Activated T-helper 2 cell treated with anti-CD3 and anti-CD28 coated beads, Interferon-gamma antibody, Interleukin-2, Interleukin-4, amounts not matched to agents 10 μg/mL and 5 μg/mL and 100 μg/mL, durations not matched to agents 14 hours and 24 hours and 36 hours (primary cell): ENCODE data around the gene ADRB2. TPM values are rescaled to one million over a fixed set of nuclear protein-coding genes. Genes with fewer than 3 reads are reported as not detected.
"Not testable (repeated sequence)": the region's sequence is repeated elsewhere in the genome, so short reads cannot be mapped to it uniquely, and the experiment has no call there.

Source experiments
- DNase-seq: peaks from one replicate; pipeline ENCODE4 v3.0.0; 2021; ENCODE audit warnings: low spot score
- H3K27ac Mint-ChIP-seq: one replicate; pipeline ENCODE4 v1.8.0; 2021; ENCODE audit warnings: mixed read lengths
- H3K27me3 Mint-ChIP-seq: one replicate; pipeline ENCODE4 v1.8.0; 2021; ENCODE audit warnings: low read depth, mixed read lengths
- H3K36me3 Mint-ChIP-seq: one replicate; pipeline ENCODE4 v1.8.0; 2021; ENCODE audit warnings: low read depth, mixed read lengths
- H3K4me1 Mint-ChIP-seq: one replicate; pipeline ENCODE4 v1.8.0; 2021; ENCODE audit warnings: low read depth, mixed read lengths
- H3K4me3 Mint-ChIP-seq: one replicate; pipeline ENCODE4 v1.8.0; 2021; ENCODE audit warnings: low read depth, mild to moderate bottlenecking, moderate library complexity, mixed read lengths
- H3K9me3 Mint-ChIP-seq: one replicate; pipeline ENCODE4 v1.8.0; 2021; ENCODE audit warnings: mixed read lengths
- intact Hi-C: fragments of 100-400 bp; cut with micrococcal nuclease; formaldehyde crosslinking; loops from one replicate; pipeline ENCODE4 v1.15.1; 2023
- total RNA-seq: library from RNA; stranded (reverse); gene quantifications from 2 replicates; pipeline ENCODE4 v1.2.3, GENCODE V29; 2022

ADRB2 gene
- total RNA-seq, 1 donor from 2014 or later: 0.21 TPM

GRCh38 chr5:148794275-148794674 is 32.1 kb upstream of the ADRB2 start:
- no peak overlapping the region for H3K4me3 Mint-ChIP-seq
- H3K4me1 Mint-ChIP-seq: peaks cover 30% of the 10 kb centered on the region
- no peaks in the 10 kb centered on the region for H3K9me3 Mint-ChIP-seq
- no peak overlapping the region for H3K27ac Mint-ChIP-seq
- intact Hi-C loops: loop anchor here (5.0 kb wide), 1 partner anchor 553 kb away; the partner anchor contains the start of gene GRPEL2
- no peak for DNase-seq
- peaks cover 4% of the 10 kb centered on the region for H3K27me3 Mint-ChIP-seq
- no peaks in the 10 kb centered on the region for H3K36me3 Mint-ChIP-seq

DNA sequence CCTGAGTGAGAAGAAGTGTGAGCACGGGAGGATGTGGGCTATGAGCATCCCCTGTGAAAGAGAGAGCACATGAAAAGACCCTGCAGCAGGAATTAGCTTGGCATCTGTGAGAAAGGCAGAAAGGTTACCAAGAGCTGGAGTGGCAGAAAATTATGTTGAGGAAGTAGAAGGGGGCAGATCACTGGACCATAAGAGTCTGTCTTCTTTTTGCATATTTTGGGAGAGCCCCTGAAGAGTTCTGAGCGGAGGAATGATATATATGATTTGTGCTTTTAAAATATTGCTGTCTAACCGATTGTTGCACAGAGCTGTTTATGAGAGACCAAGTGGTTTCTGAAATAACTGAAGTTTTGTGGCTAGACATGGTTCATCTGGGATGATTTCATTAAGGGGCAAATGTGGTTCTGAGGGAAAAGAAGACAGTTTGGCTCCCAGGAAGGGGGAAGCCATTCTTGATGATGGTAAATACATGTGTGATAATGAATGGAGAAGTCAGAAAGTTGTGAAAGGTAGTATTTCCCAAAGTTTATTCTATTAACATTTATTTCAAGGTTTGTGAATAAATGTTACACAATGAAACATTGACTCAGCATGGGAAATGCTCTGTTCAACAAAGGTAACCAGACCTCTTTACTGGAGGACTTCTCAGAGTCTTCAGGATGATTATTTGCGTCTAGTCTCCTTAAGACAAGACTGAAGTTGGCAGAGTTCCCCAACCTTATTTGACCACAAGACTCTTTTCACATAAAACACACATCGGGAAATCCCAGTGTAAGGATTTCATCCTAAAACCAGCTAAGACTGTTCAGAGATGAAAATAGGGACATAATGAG is 31.5 kb upstream of the ADRB2 start:
- H3K4me3 Mint-ChIP-seq: no peak overlapping the region
- H3K36me3 Mint-ChIP-seq: no peaks in the 10 kb centered on the region
- intact Hi-C loops: loop anchor here (5.0 kb wide), 1 partner anchor 552 kb away; the partner anchor contains the start of gene GRPEL2
- DNase-seq: no peak
- peaks cover 3% of the 10 kb centered on the region for H3K27me3 Mint-ChIP-seq
- H3K9me3 Mint-ChIP-seq: no peaks in the 10 kb centered on the region
- H3K27ac Mint-ChIP-seq: no peak overlapping the region
- H3K4me1 Mint-ChIP-seq: peaks cover 31% of the 10 kb centered on the region

DNA sequence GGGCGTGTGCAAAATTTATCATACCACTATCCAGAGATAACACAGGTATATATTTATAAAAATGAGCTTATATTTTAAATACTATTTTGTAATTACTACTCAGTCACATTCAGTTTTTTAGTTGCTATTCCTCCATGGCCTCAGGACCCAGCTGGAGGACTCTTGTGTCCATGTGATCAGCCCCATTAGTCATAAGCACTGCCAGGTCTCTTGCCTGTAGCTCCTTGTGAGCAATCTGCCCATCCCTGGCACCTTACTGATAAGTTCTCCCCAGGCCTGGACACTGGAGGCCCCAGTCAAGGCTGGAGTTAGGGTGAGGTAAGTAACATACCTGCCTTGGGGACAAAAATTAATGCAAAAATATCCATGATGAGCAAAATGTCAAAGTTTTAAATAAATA is 29.5 kb upstream of the ADRB2 start:
- no peak overlapping the region for H3K4me3 Mint-ChIP-seq
- intact Hi-C loops: no loop called here
- peaks cover 3% of the 10 kb centered on the region for H3K27me3 Mint-ChIP-seq
- H3K36me3 Mint-ChIP-seq: no peaks in the 10 kb centered on the region
- no peak overlapping the region for H3K27ac Mint-ChIP-seq
- H3K4me1 Mint-ChIP-seq: peaks cover 26% of the 10 kb centered on the region
- no peak for DNase-seq
- H3K9me3 Mint-ChIP-seq: no peaks in the 10 kb centered on the region

GRCh38 chr5:148798786-148799185 is 27.6 kb upstream of the ADRB2 start:
- Mint-ChIP-seq H3K27ac (no peak overlapping the region), H3K36me3 (peaks cover 3% of the 10 kb centered on the region), H3K4me1 (peaks cover 31% of the 10 kb centered on the region), H3K4me3 (no peak overlapping the region), H3K27me3 (peaks cover 3% of the 10 kb centered on the region), H3K9me3 (peaks cover 9% of the 10 kb centered on the region)
- intact Hi-C loops: no loop called here
- no peak for DNase-seq

GRCh38 chr5:148799737-148800527 is 26.5 kb upstream of the ADRB2 start:
- peaks cover 3% of the 10 kb centered on the region for H3K36me3 Mint-ChIP-seq
- H3K27ac Mint-ChIP-seq: peak overlapping the region; percentile 78
- intact Hi-C loops: loop anchor here (1.0 to 10.0 kb wide), 6 partner anchors 9 to 613 kb away; partner anchors contain the start of gene FBXO38
- no peak for DNase-seq
- H3K4me3 Mint-ChIP-seq: no peak overlapping the region
- peaks cover 29% of the 10 kb centered on the region for H3K4me1 Mint-ChIP-seq
- H3K9me3 Mint-ChIP-seq: peaks cover 9% of the 10 kb centered on the region
- H3K27me3 Mint-ChIP-seq: peaks cover 3% of the 10 kb centered on the region

DNA sequence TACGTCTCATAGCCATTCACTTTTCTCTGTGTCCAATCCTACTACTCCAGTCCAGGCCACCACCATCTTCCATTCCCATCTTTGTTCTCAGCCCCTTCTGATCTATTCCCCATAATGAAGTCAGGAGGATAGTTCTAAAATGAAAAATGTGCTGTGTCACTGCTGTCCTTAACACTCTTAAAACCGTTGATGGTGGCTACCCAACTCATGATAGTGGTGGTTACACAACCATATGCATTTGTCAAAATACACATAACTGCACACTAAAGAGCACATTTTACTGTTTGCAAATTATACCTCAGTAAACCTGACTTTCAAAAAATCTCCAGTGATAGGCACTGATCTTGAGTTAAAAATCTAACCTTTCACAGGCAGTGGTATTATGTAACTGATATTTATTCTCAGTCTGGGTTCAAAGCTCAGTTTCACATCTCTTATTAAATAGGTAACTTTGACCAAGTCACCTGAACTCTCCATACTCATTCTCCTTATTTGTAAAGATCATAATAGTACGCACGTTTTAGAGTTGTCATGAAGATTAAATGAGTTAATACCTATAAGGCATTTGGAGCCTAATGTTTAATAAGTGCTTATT is 24.6 kb upstream of the ADRB2 start:
- peaks cover 44% of the 10 kb centered on the region for H3K4me1 Mint-ChIP-seq
- DNase-seq: no peak
- H3K4me3 Mint-ChIP-seq: no peak overlapping the region
- peaks cover 9% of the 10 kb centered on the region for H3K9me3 Mint-ChIP-seq
- intact Hi-C loops: loop anchor here (2.0 to 10.0 kb wide), 4 partner anchors 181 to 614 kb away; partner anchors contain the start of gene FBXO38
- H3K27me3 Mint-ChIP-seq: no peaks in the 10 kb centered on the region
- peaks cover 3% of the 10 kb centered on the region for H3K36me3 Mint-ChIP-seq
- H3K27ac Mint-ChIP-seq: no peak overlapping the region

GRCh38 chr5:148803451-148803850 is 23.0 kb upstream of the ADRB2 start:
- H3K4me1 Mint-ChIP-seq: peaks cover 51% of the 10 kb centered on the region
- H3K4me3 Mint-ChIP-seq, H3K36me3 Mint-ChIP-seq, H3K27me3 Mint-ChIP-seq, DNase-seq, H3K9me3 Mint-ChIP-seq: not testable (repeated sequence)
- H3K27ac Mint-ChIP-seq: peak overlapping the region; percentile 67
- intact Hi-C loops: loop anchor here (5.0 to 10.0 kb wide), 3 partner anchors 231 to 616 kb away; partner anchors contain the start of gene FBXO38

- H3K27ac Mint-ChIP-seq: no peak overlapping the region
- peaks cover 9% of the 10 kb centered on the region for H3K9me3 Mint-ChIP-seq
- no peaks in the 10 kb centered on the region for H3K27me3 Mint-ChIP-seq
- no peak overlapping the region for H3K4me3 Mint-ChIP-seq
- peaks cover 57% of the 10 kb centered on the region for H3K4me1 Mint-ChIP-seq
- intact Hi-C loops: loop anchor here (5.0 to 10.0 kb wide), 3 partner anchors 230 to 617 kb away; partner anchors contain the start of gene FBXO38
- DNase-seq: no peak
- H3K36me3 Mint-ChIP-seq: peaks cover 3% of the 10 kb centered on the region
Observed at GRCh38 chr5:148804393-148804792, 22.0 kb upstream of the ADRB2 start.

GRCh38 chr5:148805326-148806290 is 20.8 kb upstream of the ADRB2 start:
- peaks cover 58% of the 10 kb centered on the region for H3K4me1 Mint-ChIP-seq
- H3K27ac Mint-ChIP-seq: peak overlapping the region; percentile 76
- H3K9me3 Mint-ChIP-seq: peaks cover 9% of the 10 kb centered on the region
- peaks cover 3% of the 10 kb centered on the region for H3K36me3 Mint-ChIP-seq
- H3K4me3 Mint-ChIP-seq: peak overlapping the region; percentile 11
- no peaks in the 10 kb centered on the region for H3K27me3 Mint-ChIP-seq
- intact Hi-C loops: loop anchor here (10.0 kb wide), 1 partner anchor 229 kb away; no protein-coding TSS in a partner anchor
- DNase-seq: no peak

GRCh38 chr5:148806520-148806931 is 19.9 kb upstream of the ADRB2 start:
- Mint-ChIP-seq H3K27ac (peak overlapping the region; percentile 28), H3K27me3 (no peaks in the 10 kb centered on the region), H3K4me1 (peaks cover 61% of the 10 kb centered on the region), H3K4me3 (no peak overlapping the region), H3K36me3 (peaks cover 3% of the 10 kb centered on the region), H3K9me3 (peaks cover 9% of the 10 kb centered on the region)
- intact Hi-C loops: loop anchor here (10.0 kb wide), 1 partner anchor 228 kb away; no protein-coding TSS in a partner anchor
- no peak for DNase-seq

GRCh38 chr5:148807851-148808250 is 18.6 kb upstream of the ADRB2 start:
- Mint-ChIP-seq H3K36me3 (peaks cover 2% of the 10 kb centered on the region), H3K27ac (no peak overlapping the region), H3K4me1 (peaks cover 57% of the 10 kb centered on the region), H3K9me3 (peaks cover 4% of the 10 kb centered on the region), H3K27me3 (no peaks in the 10 kb centered on the region), H3K4me3 (no peak overlapping the region)
- DNase-seq: no peak
- intact Hi-C loops: loop anchor here (2.0 to 10.0 kb wide), 2 partner anchors 19 to 227 kb away; partner anchors contain the start of gene ADRB2
